GM13976 (cell line): Measurements from ENCODE around the gene MACC1.

Source experiments
- DNase-seq: peaks from one replicate; pipeline ENCODE4 v3.0.0; 2012; ENCODE audit warnings: low spot score
- CTCF ChIP-seq: IDR thresholded peaks from 2 replicates; pipeline ENCODE4 v1.5.1; 2012; ENCODE audit warnings: borderline replicate concordance, mild to moderate bottlenecking; ENCODE audit not compliant: insufficient read depth; ENCODE audit errors: extremely low read depth, missing control alignments, control extremely low read depth
- in situ Hi-C: fragments of 300-500 bp; cut with MboI; formaldehyde crosslinking; loops from one replicate; pipeline ENCODE4 v1.12.0; 2022; ENCODE audit warnings: low sequenced_read_pairs, mixed read lengths, inconsistent platforms; ENCODE audit not compliant: unreplicated experiment

The MACC1 gene

GRCh38 chr7:20219446-20220292, 2.5 kb upstream of the MACC1 start:
- no peak for TF ChIP-seq CTCF
- no peak for DNase-seq
- in situ Hi-C loops = no loop called here

- no peak for TF ChIP-seq CTCF
- no peak for DNase-seq
- in situ Hi-C loops = no loop called here
Observed at GRCh38 chr7:20219062-20219445, 1.9 kb upstream of the MACC1 start.

GRCh38 chr7:20218279-20218678, 1.1 kb upstream of the MACC1 start:
- in situ Hi-C loops = no loop called here
- no peak for DNase-seq
- no peak for TF ChIP-seq CTCF

GRCh38 chr7:20216406-20217036, 663 bp downstream of the MACC1 start:
- DNase-seq = no peak
- TF ChIP-seq CTCF = no peak

GRCh38 chr7:20214921-20215669, 2.1 kb downstream of the MACC1 start:
- in situ Hi-C loops = no loop called here
- no peak for DNase-seq

More at GRCh38 chr7:20216406-20217036, 663 bp downstream of the MACC1 start:
- in situ Hi-C loops = no loop called here

More at GRCh38 chr7:20214921-20215669, 2.1 kb downstream of the MACC1 start:
- TF ChIP-seq CTCF = no peak
